OCI-LY7 (cell line): ENCODE data around the gene WDR7.

Source experiments
- CTCF ChIP-seq: fragments of 200-600 bp; sonication (generic); conservative IDR thresholded peaks from 2 replicates; pipeline ENCODE4 v1.5.1; 2014; ENCODE audit warnings: mild to moderate bottlenecking, antibody characterized with exemption, low read length, moderate library complexity, mixed read lengths
- EZH2phosphoT487 ChIP-seq: fragments of 200-600 bp; sonication (generic); IDR thresholded peaks from 2 replicates; pipeline ENCODE4 v1.6.1; 2018; ENCODE audit warnings: low read depth, borderline replicate concordance, mild to moderate bottlenecking, mixed run types, antibody characterized with exemption, low read length, moderate library complexity, mixed read lengths

- no peak for TF ChIP-seq CTCF
- TF ChIP-seq EZH2phosphoT487 = no peak
These were observed 251.5 kb downstream of the WDR7 start for GRCh38 chr18:56902653-56903052.
